K562 (cell line): Measurements from ENCODE around the gene MED20. TPM values are rescaled to one million over a fixed set of nuclear protein-coding genes. Genes with fewer than 3 reads are reported as not detected.
A peak's percentile ranks its signal among the peaks of the same experiment; 100 is the strongest.

ENCODE experiments used
- ATAC-seq: fragments of 200-7000 bp; cut with Tn5 transposase; 3 replicates; pipeline ENCODE4 v1.9.1; 2020; ENCODE audit warnings: moderate library complexity
- BruUV-seq: library from RNA; stranded (reverse); fragments of 400-500 nt; replicated peaks from 2 replicates; lab custom pipeline; 2021; lab: Mats Ljungman, UMichigan
- CTCF ChIA-PET: fragments of 300-600 bp; formaldehyde crosslinking; extraction: SDS; loops from one replicate; lab custom pipeline; 2021; ENCODE audit warnings: low intra/inter-chr PET ratio; lab: Yijun Ruan, JAX
- POLR2A ChIA-PET: fragments of 300-600, 350-650 bp; sonication (Branson Sonifier 250); formaldehyde crosslinking; extraction: SDS; loops from one replicate; lab custom pipeline; 2021; ENCODE audit warnings: antibody characterized with exemption, inconsistent platforms; lab: Yijun Ruan, JAX
- DNase-seq, 4 experiments: peaks; one replicate each; pipeline versions ENCODE4 v3.0.0 to v3.0.0-alpha.2; 2011 to 2018; ENCODE audit warnings: low spot score in 3 of 4, mixed read lengths in 3 of 4; ENCODE audit errors: extremely low read depth in 1 of 4
- FAIRE-seq: peaks from 2 replicates; lab custom pipeline; 2011; peaks lifted over from hg19 to GRCh38; lab: Jason Lieb, UNC
- H2AFZ ChIP-seq: 2 replicates; pipeline ENCODE4 v1.6.0; 2011; ENCODE audit warnings: low read depth, low read length, control low read depth, inconsistent platforms
- H3K27ac ChIP-seq: fragments of 200-600 bp; 3 replicates; pipeline ENCODE4 v1.8.0; 2011; ENCODE audit warnings: low read depth, mild to moderate bottlenecking, control low read depth, inconsistent platforms, low read length, moderate library complexity, mixed read lengths; ENCODE audit errors: extremely low read depth
- H3K27me3 ChIP-seq, 2 experiments: fragments of 300-600 bp in 1 of 2; 2 replicates in 1 of 2; 3 replicates in 1 of 2; pipeline versions ENCODE4 v1.6.0 to v1.8.0; 2011; ENCODE audit warnings: inconsistent platforms in 2 of 2, low read length in 2 of 2, mild to moderate bottlenecking in 1 of 2, mixed read lengths in 1 of 2, moderate library complexity in 1 of 2; ENCODE audit not compliant: control insufficient read depth in 2 of 2, insufficient read depth in 2 of 2
- H3K36me3 ChIP-seq: fragments of 300-600 bp; 3 replicates; pipeline ENCODE4 v1.8.0; 2011; ENCODE audit warnings: mild to moderate bottlenecking, low read length, inconsistent platforms; ENCODE audit not compliant: control insufficient read depth, insufficient read depth
- H3K4me1 ChIP-seq, 2 experiments: fragments of 200-600 bp in 1 of 2; replicated peaks in 1 of 2; 2 replicates in 1 of 2; 3 replicates in 1 of 2; pipeline versions ENCODE4 v1.5.1 to v1.8.0; 2011; ENCODE audit warnings: inconsistent platforms in 2 of 2, low read length in 2 of 2, mild to moderate bottlenecking in 1 of 2, mixed read lengths in 1 of 2, moderate library complexity in 1 of 2; ENCODE audit not compliant: control insufficient read depth in 2 of 2, insufficient read depth in 2 of 2
- H3K4me2 ChIP-seq: 2 replicates; pipeline ENCODE4 v1.6.1; 2011; ENCODE audit warnings: low read length, control low read depth, inconsistent platforms, mixed read lengths; ENCODE audit not compliant: insufficient read depth
- H3K4me3 ChIP-seq: fragments of 200-600 bp; sonication (generic), shearing (Covaris generic); 2 replicates; pipeline ENCODE4 v1.5.1; 2016; ENCODE audit warnings: control low read depth, inconsistent platforms
- H3K79me2 ChIP-seq: fragments of 200-600 bp; 3 replicates; pipeline ENCODE4 v1.8.0; 2011; ENCODE audit warnings: low read length, inconsistent platforms; ENCODE audit not compliant: control insufficient read depth, insufficient read depth
- H3K9ac ChIP-seq, 2 experiments: 2 replicates each; pipeline versions ENCODE4 v1.6.0 to v1.6.1; 2011; ENCODE audit warnings: low read depth in 2 of 2, low read length in 2 of 2, control low read depth in 1 of 2, inconsistent platforms in 1 of 2, mild to moderate bottlenecking in 1 of 2, mixed read lengths in 1 of 2; ENCODE audit not compliant: insufficient read depth in 1 of 2
- H3K9me1 ChIP-seq: one replicate; pipeline ENCODE4 v1.6.0; 2011; ENCODE audit warnings: inconsistent platforms, mild to moderate bottlenecking, low read length, moderate library complexity; ENCODE audit not compliant: control insufficient read depth, insufficient read depth
- H3K9me3 ChIP-seq: replicated peaks from 2 replicates; pipeline ENCODE4 v1.5.1; 2011; ENCODE audit warnings: low read depth, low read length, inconsistent platforms; ENCODE audit not compliant: control insufficient read depth, insufficient read depth
- H4K20me1 ChIP-seq: replicated peaks from 2 replicates; pipeline ENCODE4 v1.6.1; 2011; ENCODE audit warnings: low read length, inconsistent platforms, mixed read lengths; ENCODE audit not compliant: control insufficient read depth, insufficient read depth
- BCL6 ChIP-seq: fragments of 250-450 bp; sonication (Bioruptor Pico); IDR thresholded peaks from 2 replicates; pipeline ENCODE4 v1.4.0; 2020
- BRD9 ChIP-seq: fragments of 450-650 bp; IDR thresholded peaks from 2 replicates; pipeline ENCODE4 v1.6.1; 2018; ENCODE audit warnings: low read depth; ENCODE audit not compliant: partially characterized antibody
- CXXC5 ChIP-seq: fragments of 250-450 bp; sonication (Bioruptor Pico); IDR thresholded peaks from 2 replicates; pipeline ENCODE4 v1.8.0; 2022; ENCODE audit warnings: inconsistent platforms, mild to moderate bottlenecking, moderate library complexity
- ESRRB ChIP-seq: fragments of 250-450 bp; sonication (Bioruptor Pico); IDR thresholded peaks from 2 replicates; pipeline ENCODE4 v1.5.0; 2020; ENCODE audit warnings: mild to moderate bottlenecking, moderate library complexity, borderline replicate concordance
- ETV6 ChIP-seq, 3 experiments: fragments of 150-350 bp in 1 of 3; sonication (generic) in 1 of 3; formaldehyde crosslinking in 1 of 3; IDR thresholded peaks; 2 replicates each; pipeline versions ENCODE4 v1.6.1 to v1.8.0; 2014 to 2022; ENCODE audit warnings: borderline replicate concordance in 2 of 3, low read depth in 2 of 3, antibody characterized with exemption in 1 of 3, low read length in 1 of 3, mild to moderate bottlenecking in 1 of 3, missing genetic modification reagents in 1 of 3
- HES1 ChIP-seq: fragments of 450-650 bp; IDR thresholded peaks from 2 replicates; pipeline ENCODE4 v1.6.1; 2016; ENCODE audit warnings: low read depth, mild to moderate bottlenecking, moderate library complexity
- IRF9 ChIP-seq: fragments of 450-650 bp; IDR thresholded peaks from 2 replicates; pipeline ENCODE4 v1.6.1; 2016; ENCODE audit warnings: missing biosample characterization, missing genetic modification characterization
- JUND ChIP-seq, 2 experiments: IDR thresholded peaks; 2 replicates in 1 of 2; 3 replicates in 1 of 2; pipeline ENCODE4 v1.6.1; 2011; ENCODE audit warnings: borderline replicate concordance in 2 of 2, low read depth in 2 of 2, low read length in 2 of 2, improper control_type of control experiment in 1 of 2, missing biosample characterization in 1 of 2, missing genetic modification characterization in 1 of 2, missing genetic modification reagents in 1 of 2
- LCOR ChIP-seq: sonication (generic); formaldehyde crosslinking; IDR thresholded peaks from 2 replicates; pipeline ENCODE4 v1.8.0; 2022; ENCODE audit warnings: mild to moderate bottlenecking, missing genetic modification reagents
- SMARCA4 ChIP-seq: fragments of 450-650 bp; IDR thresholded peaks from 2 replicates; pipeline ENCODE4 v1.6.1; 2016
- SPI1 ChIP-seq: IDR thresholded peaks from 2 replicates; pipeline ENCODE4 v1.6.1; 2011; ENCODE audit warnings: low read depth, low read length, control low read depth, borderline replicate concordance
- STAT5A ChIP-seq: IDR thresholded peaks from 2 replicates; pipeline ENCODE4 v1.6.1; 2012; ENCODE audit warnings: low read length, inconsistent platforms, borderline replicate concordance
- TAF1 ChIP-seq: IDR thresholded peaks from 2 replicates; pipeline ENCODE4 v1.6.1; 2011; ENCODE audit warnings: mild to moderate bottlenecking, low read length, moderate library complexity; ENCODE audit not compliant: insufficient read depth, control insufficient read depth, severe bottlenecking; ENCODE audit errors: extremely low read depth
- TBL1XR1 ChIP-seq, 2 experiments: IDR thresholded peaks; 2 replicates each; pipeline ENCODE4 v1.6.1; 2012; ENCODE audit warnings: improper control_type of control experiment in 2 of 2, low read length in 2 of 2, mild to moderate bottlenecking in 1 of 2
- THRA ChIP-seq: fragments of 450-650 bp; IDR thresholded peaks from 2 replicates; pipeline ENCODE4 v1.6.1; 2017; ENCODE audit warnings: mild to moderate bottlenecking, moderate library complexity
- TRIM28 ChIP-seq: fragments of 450-650 bp; IDR thresholded peaks from 2 replicates; pipeline ENCODE4 v1.6.1; 2017
- ZBTB2 ChIP-seq: fragments of 450-650 bp; IDR thresholded peaks from 2 replicates; pipeline ENCODE4 v1.6.1; 2016; ENCODE audit warnings: antibody characterized with exemption
- ZNF586 ChIP-seq: fragments of 450-650 bp; formaldehyde crosslinking; conservative IDR thresholded peaks from 2 replicates; pipeline ENCODE4 v1.4.0; 2020; ENCODE audit warnings: mild to moderate bottlenecking, moderate library complexity
- WGBS: fragments of 100-300 bp; shearing (Covaris generic); methylation state at CpG from one replicate; pipeline ENCODE4 v1.1.6; 2016; ENCODE audit warnings: low coverage, mixed read lengths; ENCODE audit not compliant: insufficient coverage; ENCODE audit errors: missing lambda C conversion rate; 5-methylcytosine and 5-hydroxymethylcytosine counted together
- in situ Hi-C: fragments of 300-500 bp; cut with MboI; formaldehyde crosslinking; loops from 4 replicates; pipeline ENCODE4 v1.15.0; 2018; ENCODE audit warnings: inconsistent platforms, mixed read lengths
- intact Hi-C: fragments of 100-400 bp; cut with micrococcal nuclease; formaldehyde crosslinking; loops from 2 replicates; pipeline ENCODE4 v1.14.2; 2022
- polyA plus RNA-seq, 8 experiments: library from polyadenylated mRNA; depleted of rRNA in 4 of 8; stranded (reverse) in 5 of 8; unstranded in 3 of 8; fragments of >200 nt; fragmentation: Nextera tagmentation in 2 of 8; fragmentation: Illumina TruSeq in 1 of 8; extraction: Ambion mirVana in 2 of 8; extraction: Trizol in 1 of 8; gene quantifications; 2 replicates each; pipeline versions ENCODE4 v1.2.1 to v1.2.3, GENCODE V29; 2011 to 2014; ENCODE audit warnings: inconsistent platforms in 1 of 8, missing spikeins in 1 of 8
- total RNA-seq, 7 experiments: library from RNA; depleted of rRNA in 6 of 7; stranded (reverse); fragments of >200 nt in 6 of 7; fragmentation: Illumina TruSeq in 2 of 7; extraction: Trizol in 2 of 7; gene quantifications; 2 replicates each; pipeline versions ENCODE4 v1.2.1 to v1.2.3, GENCODE V29; 2011 to 2021; ENCODE audit warnings: low replicate concordance in 1 of 7

MED20 gene
- total and polyA plus RNA-seq, 9 of the 15 experiments (the other 6 are each of a cell fraction or from before 2014, with no cell fraction given) = 27.3 to 80.9 (median 46.0) TPM

- 7% methylated on average over 4 of the region's 4 CpGs for WGBS
- H3K27me3 ChIP-seq = no peaks in the 10 kb centered on the region
- H3K4me1 ChIP-seq = peaks cover 56 to 63% of the 10 kb centered on the region in 2 experiments
- no peaks in the 10 kb centered on the region for H3K9me1 ChIP-seq
- peak overlapping the region; percentile 62; the same call in 2 of the 3 replicates for H3K27ac ChIP-seq
- ChIA-PET POLR2A (interaction anchor here (0.7 to 1.0 kb wide), 3 partner anchors 15 to 1566 kb away, joined by 4 read pairs; partner anchors contain the start of gene CCND3), CTCF (no interaction called here)
- DNase-seq (peak in 2 of 4 experiments; percentile 73 to 85), FAIRE-seq (peak; percentile 74), ATAC-seq (peak; percentile 33)
- H3K4me3 ChIP-seq = no peak overlapping the region
- peak overlapping the region; percentile 51 for H3K4me2 ChIP-seq
- H3K9ac ChIP-seq = peak overlapping the region; percentile 47 to 79; a peak in 3 of 4 replicates
- H3K79me2 ChIP-seq = no peaks in the 10 kb centered on the region; the same call in 2 of the 3 replicates
- no TSS peak for BruUV-seq
- H4K20me1 ChIP-seq = no peaks in the 10 kb centered on the region
- H3K36me3 ChIP-seq = no peaks in the 10 kb centered on the region
- in situ Hi-C loops = no loop called here
- H3K9me3 ChIP-seq = no peaks in the 10 kb centered on the region
- peak overlapping the region; percentile 44; the same call in 1 of the 2 replicates for H2AFZ ChIP-seq
- intact Hi-C loops = no loop called here
- no peak; the same call in 1 of the 2 replicates for TF ChIP-seq ZBTB2
- TF ChIP-seq THRA = no peak
- TF ChIP-seq BCL6 (CRISPR knock-in tag) = no peak
- TF ChIP-seq TRIM28 = no peak
- TF ChIP-seq BRD9 = no peak
- no peak for TF ChIP-seq ETV6 (IDR thresholded peaks at IDR 0.05; ENCODE audit: borderline replicate concordance in 1 of 2, low read depth in 2 of 2, low read length in 1 of 2)
- no peak for TF ChIP-seq ETV6 (CRISPR knock-in tag; IDR thresholded peaks at IDR 0.05; ENCODE audit: borderline replicate concordance)
- TF ChIP-seq HES1 = no peak
- no peak for TF ChIP-seq IRF9 (tag)
- 0 out of 2 replicates have a peak, but pooled peaks have one; percentile 20 for TF ChIP-seq JUND (IDR thresholded peaks at IDR 0.05; ENCODE audit: borderline replicate concordance, low read depth, low read length)
- no peak; the same call in 2 of the 3 replicates for TF ChIP-seq JUND (tag; IDR thresholded peaks at IDR 0.05; ENCODE audit: borderline replicate concordance, low read depth, low read length)
- TF ChIP-seq ZNF586 (CRISPR knock-in tag) = no peak
- peak; percentile 46; the same call in 1 of the 2 replicates for TF ChIP-seq STAT5A
- TF ChIP-seq TAF1 = no peak
- no peak for TF ChIP-seq LCOR (CRISPR knock-in tag)
- TF ChIP-seq ESRRB = no peak
- TF ChIP-seq SMARCA4 = peak; percentile 86
- TF ChIP-seq CXXC5 (CRISPR knock-in tag) = peak; percentile 82
- peak; percentile 55 to 79; a peak in 1 of 4 replicates for TF ChIP-seq TBL1XR1 (IDR thresholded peaks at IDR 0.05; ENCODE audit: low read length in 2 of 2)
- no peak for TF ChIP-seq SPI1
Observed at GRCh38 chr6:41957117-41957516, 36.2 kb upstream of the MED20 start.
